Peyer's patch (tissue), 4 donors: ENCODE measurements around the gene ADGRL3. TPM values are rescaled to one million over a fixed set of nuclear protein-coding genes. Genes with fewer than 3 reads are reported as not detected.

Source experiments
- DNase-seq, 3 donors: peaks; one replicate each; pipeline ENCODE4 v3.0.0-alpha.2; 2017 to 2019
- H3K27ac ChIP-seq, 4 donors: fragments of 200-600 bp; sonication (generic); one replicate each; pipeline ENCODE4 v1.5.1; 2016 to 2019
- H3K27me3 ChIP-seq, 2 donors: fragments of 200-600 bp; sonication (generic); one replicate each; pipeline ENCODE4 v1.5.1; 2019
- H3K36me3 ChIP-seq, 3 donors: fragments of 200-600 bp; sonication (generic); one replicate each; pipeline ENCODE4 v1.5.1; 2016 to 2019
- H3K4me1 ChIP-seq, 4 donors: fragments of 200-600 bp; sonication (generic); one replicate each; pipeline ENCODE4 v1.5.1; 2016 to 2019
- H3K4me3 ChIP-seq, 4 donors: fragments of 200-600 bp; sonication (generic); 1 replicate in 3 of 4; 2 replicates in 1 of 4; pipeline ENCODE4 v1.5.1; 2016 to 2019; ENCODE audit warnings: mild to moderate bottlenecking in 1 of 4
- H3K9me3 ChIP-seq, 4 donors: fragments of 200-600 bp; sonication (generic); one replicate each; pipeline ENCODE4 v1.5.1; 2016 to 2019; ENCODE audit warnings: mild to moderate bottlenecking in 1 of 4
- POLR2A ChIP-seq, 2 donors: fragments of 450-650 bp; IDR thresholded peaks; one replicate each; pipeline ENCODE4 v1.5.1; 2017; ENCODE audit warnings: antibody characterized with exemption in 2 of 2, mild to moderate bottlenecking in 2 of 2, moderate library complexity in 2 of 2
- total RNA-seq, 4 donors: library from RNA; depleted of rRNA; stranded (reverse); fragments of >200 nt; gene quantifications; one replicate each; pipeline ENCODE4 v1.1.0, GENCODE V29; 2016
- TF ChIP-seq, protein P1 (sequence below), 6 experiments: fragments of 450-650 bp in 4 of 6; fragments of 200-600 bp in 2 of 6; sonication (generic) in 1 of 6; IDR thresholded peaks; one replicate each; pipeline ENCODE4 v1.5.1; 2017 to 2019; ENCODE audit warnings: antibody characterized with exemption in 6 of 6, mild to moderate bottlenecking in 3 of 6, moderate library complexity in 1 of 6

ADGRL3 gene
- total RNA-seq, 4 donors from 2014 or later, result 3.7 to 39.6 (median 9.1) TPM

DNA sequence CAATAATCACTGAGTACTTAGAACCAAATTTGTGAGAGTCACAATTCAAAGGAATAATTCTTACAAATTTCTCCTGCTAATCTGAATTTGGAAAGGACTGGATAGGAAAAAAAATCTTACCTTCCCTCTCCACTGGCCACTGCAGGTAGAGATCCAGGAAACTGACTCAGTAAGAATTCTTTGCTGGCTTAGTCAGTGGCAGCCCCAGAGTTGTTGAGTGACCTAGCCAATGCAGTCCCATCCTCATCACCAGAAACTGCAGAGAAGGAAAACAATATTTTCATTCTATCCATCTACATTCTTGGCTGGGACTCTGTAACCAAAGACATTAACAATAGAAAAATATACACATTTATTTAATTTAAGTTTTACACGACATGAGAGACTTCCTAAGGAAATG lies 572.0 kb downstream of the ADGRL3 start:
- no peak for DNase-seq
- no peak for TF ChIP-seq POLR2A (IDR thresholded peaks at IDR 0.05)
- TF ChIP-seq, protein P1, sequence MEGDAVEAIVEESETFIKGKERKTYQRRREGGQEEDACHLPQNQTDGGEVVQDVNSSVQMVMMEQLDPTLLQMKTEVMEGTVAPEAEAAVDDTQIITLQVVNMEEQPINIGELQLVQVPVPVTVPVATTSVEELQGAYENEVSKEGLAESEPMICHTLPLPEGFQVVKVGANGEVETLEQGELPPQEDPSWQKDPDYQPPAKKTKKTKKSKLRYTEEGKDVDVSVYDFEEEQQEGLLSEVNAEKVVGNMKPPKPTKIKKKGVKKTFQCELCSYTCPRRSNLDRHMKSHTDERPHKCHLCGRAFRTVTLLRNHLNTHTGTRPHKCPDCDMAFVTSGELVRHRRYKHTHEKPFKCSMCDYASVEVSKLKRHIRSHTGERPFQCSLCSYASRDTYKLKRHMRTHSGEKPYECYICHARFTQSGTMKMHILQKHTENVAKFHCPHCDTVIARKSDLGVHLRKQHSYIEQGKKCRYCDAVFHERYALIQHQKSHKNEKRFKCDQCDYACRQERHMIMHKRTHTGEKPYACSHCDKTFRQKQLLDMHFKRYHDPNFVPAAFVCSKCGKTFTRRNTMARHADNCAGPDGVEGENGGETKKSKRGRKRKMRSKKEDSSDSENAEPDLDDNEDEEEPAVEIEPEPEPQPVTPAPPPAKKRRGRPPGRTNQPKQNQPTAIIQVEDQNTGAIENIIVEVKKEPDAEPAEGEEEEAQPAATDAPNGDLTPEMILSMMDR (IDR thresholded peaks at IDR 0.05), result no peak
- no peaks in the 10 kb centered on the region for H3K27me3 ChIP-seq
- no peak overlapping the region for H3K27ac ChIP-seq
- H3K4me3 ChIP-seq, result no peak overlapping the region
- no peaks in the 10 kb centered on the region for H3K9me3 ChIP-seq
- no peaks in the 10 kb centered on the region for H3K4me1 ChIP-seq
- no peaks in the 10 kb centered on the region for H3K36me3 ChIP-seq

GRCh38 chr4:61773655-61774245 lies 573.6 kb downstream of the ADGRL3 start:
- Histone ChIP-seq H3K4me1 (no peaks in the 10 kb centered on the region), H3K27ac (no peak overlapping the region), H3K4me3 (no peak overlapping the region), H3K9me3 (no peaks in the 10 kb centered on the region), H3K27me3 (no peaks in the 10 kb centered on the region), H3K36me3 (no peaks in the 10 kb centered on the region)
- no peak for TF ChIP-seq POLR2A (IDR thresholded peaks at IDR 0.05)
- TF ChIP-seq, protein P1 (IDR thresholded peaks at IDR 0.05), result no peak
- DNase-seq, result no peak

DNA sequence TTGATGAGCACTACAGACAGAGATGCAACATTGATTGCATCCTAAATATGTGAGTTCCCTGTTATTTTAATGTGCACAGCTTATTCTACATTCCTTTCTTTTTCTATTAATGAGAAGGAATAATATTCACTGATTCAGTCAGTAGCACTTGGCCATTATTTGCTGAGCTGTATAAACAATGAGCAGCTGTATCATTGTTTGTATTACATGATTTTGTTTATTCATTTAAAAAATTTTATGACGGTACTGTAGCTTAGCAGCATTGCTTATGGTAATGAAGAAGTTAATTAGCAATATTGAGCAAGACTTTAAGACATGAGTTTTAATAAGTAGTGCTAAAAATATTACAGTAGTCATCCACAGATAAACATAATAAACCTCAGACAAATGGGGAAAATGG lies 582.0 kb downstream of the ADGRL3 start:
- TF ChIP-seq, protein P1 (IDR thresholded peaks at IDR 0.05), result no peak
- TF ChIP-seq POLR2A (IDR thresholded peaks at IDR 0.05), result no peak
- Histone ChIP-seq H3K36me3 (no peaks in the 10 kb centered on the region), H3K27me3 (no peaks in the 10 kb centered on the region), H3K27ac (no peak overlapping the region), H3K4me1 (no peaks in the 10 kb centered on the region), H3K4me3 (no peak overlapping the region), H3K9me3 (no peaks in the 10 kb centered on the region)
- DNase-seq, result no peak

- Histone ChIP-seq H3K27ac (no peak overlapping the region), H3K9me3 (no peaks in the 10 kb centered on the region), H3K4me1 (no peaks in the 10 kb centered on the region), H3K4me3 (no peak overlapping the region), H3K36me3 (no peaks in the 10 kb centered on the region), H3K27me3 (no peaks in the 10 kb centered on the region)
- TF ChIP-seq, protein P1 (IDR thresholded peaks at IDR 0.05), result no peak
- no peak for TF ChIP-seq POLR2A (IDR thresholded peaks at IDR 0.05)
- DNase-seq, result no peak
These were observed 582.9 kb downstream of the ADGRL3 start for GRCh38 chr4:61783050-61783449.

DNA sequence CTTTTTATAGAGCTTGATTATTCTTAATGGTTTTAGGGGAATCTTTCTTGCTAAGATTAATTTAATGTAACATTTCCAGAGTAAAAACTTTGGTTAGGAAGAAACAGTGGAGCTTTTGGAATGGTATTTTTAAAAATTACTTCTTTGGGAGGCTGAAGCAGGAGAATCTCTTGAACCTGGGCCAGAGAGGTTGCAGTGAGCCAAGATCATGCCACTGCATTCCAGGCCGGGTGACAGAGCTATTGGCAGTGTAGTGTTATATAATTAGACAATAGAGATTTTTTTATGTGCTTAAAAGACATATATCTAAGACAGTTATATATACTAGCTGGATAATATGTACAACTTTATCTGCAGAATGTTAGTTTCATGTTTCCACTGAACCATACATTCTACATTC lies 585.6 kb downstream of the ADGRL3 start:
- H3K27me3 ChIP-seq, result no peaks in the 10 kb centered on the region
- TF ChIP-seq POLR2A (IDR thresholded peaks at IDR 0.05), result no peak
- TF ChIP-seq, protein P1 (IDR thresholded peaks at IDR 0.05), result no peak
- H3K4me3 ChIP-seq, result no peak overlapping the region
- H3K36me3 ChIP-seq, result no peaks in the 10 kb centered on the region
- H3K9me3 ChIP-seq, result no peaks in the 10 kb centered on the region
- H3K27ac ChIP-seq, result no peak overlapping the region
- H3K4me1 ChIP-seq, result no peaks in the 10 kb centered on the region
- DNase-seq, result no peak

DNA sequence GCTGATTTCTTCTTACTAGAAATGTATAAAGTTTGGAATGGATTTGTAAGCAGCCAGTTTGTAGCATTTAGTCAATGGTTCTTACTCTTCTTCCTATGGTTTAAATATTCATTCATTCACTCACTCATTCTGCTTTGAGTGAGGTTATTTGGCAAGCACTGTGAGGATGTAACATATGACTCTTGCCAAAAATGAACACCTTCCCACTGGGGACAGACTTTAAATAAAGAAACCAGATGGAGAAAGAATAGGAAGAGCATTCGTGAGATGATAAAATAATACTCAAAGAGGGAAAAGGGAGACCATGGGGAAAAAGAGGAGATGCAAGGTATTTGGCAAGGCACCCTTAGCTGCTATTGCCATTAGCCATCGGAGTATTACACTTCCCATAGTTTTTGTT lies 586.1 kb downstream of the ADGRL3 start:
- no peaks in the 10 kb centered on the region for H3K36me3 ChIP-seq
- H3K4me1 ChIP-seq, result no peaks in the 10 kb centered on the region
- no peak overlapping the region for H3K4me3 ChIP-seq
- no peaks in the 10 kb centered on the region for H3K27me3 ChIP-seq
- H3K9me3 ChIP-seq, result no peaks in the 10 kb centered on the region
- DNase-seq, result no peak
- TF ChIP-seq, protein P1 (IDR thresholded peaks at IDR 0.05), result no peak
- no peak for TF ChIP-seq POLR2A (IDR thresholded peaks at IDR 0.05)
- H3K27ac ChIP-seq, result no peak overlapping the region
